HTERT RPE-1 (cell line): ENCODE measurements around the gene EIF3A.
"Not testable (repeated sequence)": the region's sequence is repeated elsewhere in the genome, so short reads cannot be mapped to it uniquely, and the experiment has no call there.

ENCODE experiments used
- in situ Hi-C: fragments of 300-500 bp; cut with MboI; formaldehyde crosslinking; loops from 4 replicates; pipeline ENCODE4 v1.14.3; 2020; ENCODE audit warnings: low sequenced_read_pairs

Gene EIF3A

DNA sequence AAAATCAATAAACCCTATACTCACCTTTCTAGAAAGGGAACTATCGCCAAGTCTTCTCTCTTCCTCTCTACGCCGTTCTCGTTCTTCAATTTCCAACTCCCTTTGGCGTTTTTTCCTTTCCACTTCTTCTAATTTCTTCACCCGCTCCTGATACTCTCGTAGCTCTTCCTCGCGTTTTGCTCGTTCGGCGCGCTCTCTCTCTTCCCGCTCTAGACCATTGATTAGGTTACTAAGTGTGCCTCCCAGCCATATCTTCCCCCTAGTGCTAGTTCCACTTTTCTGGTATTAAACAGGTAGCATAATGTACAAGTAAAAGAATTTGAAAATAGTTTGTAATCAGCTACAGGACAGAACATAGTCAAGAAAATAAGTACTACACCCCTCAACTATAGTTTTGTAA lies 30.8 kb downstream of the EIF3A start:
- in situ Hi-C loops: no loop called here

DNA sequence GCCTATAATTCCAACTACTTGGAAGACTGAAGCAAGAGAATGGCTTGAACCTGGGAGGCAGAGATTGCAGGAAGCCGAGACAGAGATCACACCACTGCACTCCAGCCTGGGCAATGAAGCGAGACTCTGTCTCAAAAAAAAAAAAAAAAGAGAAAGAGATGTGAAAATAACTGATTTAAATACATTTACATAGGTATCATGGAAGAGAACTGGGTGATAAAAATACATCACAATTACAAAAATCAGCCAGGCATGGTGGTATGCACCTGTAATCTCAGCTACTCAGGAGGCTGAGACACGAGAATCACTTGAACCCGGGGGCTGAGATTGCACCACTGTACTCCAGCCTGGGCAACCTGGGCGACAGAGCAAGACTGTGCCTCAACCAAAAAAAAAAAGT lies 31.3 kb downstream of the EIF3A start:
- in situ Hi-C loops: no loop called here

DNA sequence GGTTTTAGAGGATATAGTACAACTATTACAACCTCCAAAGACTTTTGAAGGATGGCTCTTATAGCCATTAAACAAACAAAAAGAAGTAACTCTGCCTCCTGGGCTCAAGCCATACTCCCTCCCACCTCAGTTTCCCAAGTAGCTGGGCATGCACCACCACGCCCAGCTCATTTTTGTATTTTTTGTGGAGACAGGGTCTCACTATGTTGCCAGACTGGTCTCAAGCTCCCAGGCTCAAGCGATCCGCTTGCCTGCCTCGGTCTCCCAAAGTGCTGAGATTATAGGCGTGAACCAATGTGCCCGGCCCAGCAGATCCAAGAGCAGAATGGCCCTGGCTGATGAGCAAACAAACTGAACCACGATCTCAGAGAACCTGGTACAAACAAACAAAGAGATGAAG lies 35.1 kb downstream of the EIF3A start:
- in situ Hi-C loops: no loop called here

DNA sequence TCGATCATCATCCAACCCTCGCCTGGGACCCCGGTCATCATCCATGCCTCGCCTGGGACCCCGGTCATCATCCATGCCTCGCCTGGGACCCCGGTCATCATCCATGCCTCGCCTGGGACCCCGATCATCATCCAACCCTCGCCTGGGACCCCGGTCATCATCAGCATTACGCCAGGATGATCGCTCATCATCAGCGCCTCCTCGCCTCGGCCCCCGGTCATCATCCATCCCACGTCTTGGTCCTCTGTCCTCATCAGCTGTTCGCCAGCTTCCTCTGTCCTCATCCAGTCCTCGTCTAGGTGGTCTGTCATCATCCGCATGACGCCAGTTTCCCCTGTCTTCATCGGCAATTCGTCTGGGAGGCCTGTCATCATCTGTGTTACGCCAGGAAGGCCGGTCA lies 38.4 kb downstream of the EIF3A start:
- in situ Hi-C loops: no loop called here

DNA sequence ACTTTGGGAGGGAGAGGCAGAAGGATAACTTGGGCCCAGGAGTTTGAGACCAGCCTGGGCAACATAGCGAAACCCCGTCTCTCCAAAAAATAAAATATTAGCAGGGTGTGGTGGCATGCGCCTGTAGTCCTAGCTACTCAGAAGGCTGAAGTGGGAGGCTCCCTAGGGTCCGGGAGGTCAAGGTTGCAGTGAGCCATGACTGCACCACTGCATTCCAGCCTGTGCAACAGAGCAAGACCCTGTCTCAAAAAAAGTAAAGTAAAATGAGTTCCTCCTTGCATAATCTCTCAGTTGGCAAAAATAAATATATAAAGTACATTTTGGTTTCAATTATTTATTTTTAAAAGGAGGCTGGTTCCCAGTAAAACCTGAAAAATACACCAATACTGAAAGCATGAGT lies 39.3 kb downstream of the EIF3A start:
- in situ Hi-C loops: no loop called here

DNA sequence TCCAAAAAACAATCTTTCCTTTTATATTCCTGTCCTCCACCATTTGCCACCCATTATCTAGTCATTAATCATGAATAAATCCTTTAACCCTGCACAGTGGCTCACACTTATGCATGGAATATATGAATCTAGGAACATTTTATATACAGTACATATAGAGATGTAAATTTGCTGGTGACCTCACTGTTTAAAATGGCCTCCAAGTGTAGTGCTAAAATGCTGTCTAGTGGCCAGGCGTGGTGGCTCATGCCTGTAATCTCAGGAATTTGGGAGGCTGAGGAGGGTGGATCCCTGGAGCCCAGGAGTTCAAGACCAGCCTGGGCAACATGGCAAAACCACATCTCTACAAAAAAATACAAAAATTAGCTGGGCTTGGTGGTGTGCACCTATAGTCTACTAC lies 41.5 kb downstream of the EIF3A start:
- in situ Hi-C loops: no loop called here

DNA sequence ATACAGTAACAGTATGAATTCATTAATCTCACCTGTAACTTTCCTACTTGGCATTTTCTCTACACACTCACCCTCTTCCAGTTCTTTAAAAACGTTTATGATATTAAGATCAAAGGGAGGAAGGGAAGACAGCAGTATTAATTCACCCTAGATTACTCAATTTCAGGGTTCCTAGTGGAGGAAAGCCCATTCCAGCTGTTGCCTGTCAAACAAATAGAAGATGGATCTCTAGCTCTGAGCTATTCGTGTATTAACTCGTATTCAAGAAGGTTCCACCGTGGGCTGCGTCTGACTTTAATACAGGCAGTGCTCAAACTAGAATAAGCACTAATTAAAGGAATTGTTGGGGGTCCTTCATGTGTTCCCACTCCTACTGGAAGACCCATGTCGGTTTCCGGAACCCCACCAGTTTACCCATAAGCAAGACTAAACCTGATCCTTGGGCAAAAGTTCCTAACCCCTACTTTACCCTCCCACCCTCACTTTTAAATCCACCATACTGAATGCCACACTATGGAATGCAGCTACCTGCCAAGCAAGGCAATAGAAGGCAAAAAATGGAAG lies 49.0 kb downstream of the EIF3A start:
- in situ Hi-C loops: no loop called here

DNA sequence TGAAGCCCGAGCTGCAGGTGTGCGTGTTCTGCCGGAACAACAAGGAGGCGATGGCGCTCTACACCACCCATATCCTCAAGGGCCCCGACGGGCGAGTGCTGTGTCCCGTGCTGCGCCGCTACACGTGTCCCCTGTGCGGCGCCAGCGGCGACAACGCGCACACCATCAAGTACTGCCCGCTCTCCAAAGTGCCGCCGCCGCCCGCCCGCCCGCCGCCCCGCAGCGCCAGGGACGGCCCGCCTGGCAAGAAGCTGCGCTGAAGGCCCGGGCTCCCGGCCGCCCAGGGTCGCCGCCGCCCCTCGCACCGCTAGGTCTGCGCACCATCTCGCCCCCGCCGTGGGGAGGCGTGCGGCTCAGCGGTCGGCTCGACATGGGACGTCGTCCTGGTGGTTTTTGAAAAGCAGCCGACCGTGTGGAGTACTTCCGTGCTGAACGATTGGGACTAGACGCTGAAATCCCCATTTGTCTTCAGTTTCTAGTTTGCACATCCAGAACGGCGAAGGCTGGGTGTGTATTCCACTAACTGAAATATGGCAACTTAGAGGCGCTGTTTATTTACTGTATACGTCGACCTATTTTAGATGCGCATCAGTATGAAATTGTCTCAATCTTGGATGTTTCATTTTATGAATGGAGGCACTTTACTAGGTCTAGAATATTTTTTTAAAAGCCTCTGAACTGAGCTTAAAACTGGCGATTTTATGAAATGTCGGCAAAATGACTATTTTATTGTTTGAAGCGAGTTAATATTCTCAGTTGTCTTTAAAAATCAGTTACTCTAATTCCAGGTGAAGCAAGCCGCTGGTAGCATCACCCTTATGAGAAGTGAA lies 50.0 kb downstream of the EIF3A start:
- in situ Hi-C loops: no loop called here

DNA sequence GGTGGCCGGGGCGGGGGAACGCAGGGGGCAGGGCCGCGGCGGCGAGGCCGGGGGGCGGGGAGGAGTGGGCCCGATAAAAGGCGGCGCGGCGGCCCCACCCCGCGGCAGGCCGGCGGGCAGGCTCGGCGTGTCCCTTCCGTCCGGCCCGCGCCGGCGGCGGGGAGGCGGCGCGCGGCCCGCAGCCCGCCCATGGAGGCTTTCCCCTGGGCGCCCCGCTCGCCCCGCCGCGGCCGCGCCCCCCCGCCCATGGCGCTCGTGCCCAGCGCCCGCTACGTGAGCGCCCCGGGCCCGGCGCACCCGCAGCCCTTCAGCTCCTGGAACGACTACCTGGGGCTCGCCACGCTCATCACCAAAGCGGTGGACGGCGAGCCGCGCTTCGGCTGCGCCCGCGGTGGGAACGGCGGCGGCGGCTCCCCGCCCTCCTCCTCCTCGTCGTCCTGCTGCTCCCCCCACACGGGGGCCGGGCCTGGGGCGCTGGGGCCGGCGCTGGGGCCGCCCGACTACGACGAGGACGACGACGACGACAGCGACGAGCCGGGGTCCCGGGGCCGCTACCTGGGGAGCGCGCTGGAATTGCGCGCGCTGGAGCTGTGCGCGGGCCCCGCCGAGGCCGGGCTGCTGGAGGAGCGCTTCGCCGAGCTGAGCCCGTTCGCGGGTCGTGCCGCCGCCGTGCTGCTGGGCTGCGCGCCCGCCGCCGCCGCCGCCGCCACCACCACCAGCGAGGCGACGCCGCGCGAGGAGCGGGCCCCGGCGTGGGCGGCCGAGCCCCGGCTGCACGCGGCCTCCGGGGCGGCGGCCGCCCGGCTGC lies 50.8 kb downstream of the EIF3A start, which contains the start of gene NANOS1:
Gene NANOS1 (plus strand): TSS at position 102 of the 808 bp plus-strand sequence. CDS start 88 bp downstream, at position 190.
- in situ Hi-C loops: no loop called here

DNA sequence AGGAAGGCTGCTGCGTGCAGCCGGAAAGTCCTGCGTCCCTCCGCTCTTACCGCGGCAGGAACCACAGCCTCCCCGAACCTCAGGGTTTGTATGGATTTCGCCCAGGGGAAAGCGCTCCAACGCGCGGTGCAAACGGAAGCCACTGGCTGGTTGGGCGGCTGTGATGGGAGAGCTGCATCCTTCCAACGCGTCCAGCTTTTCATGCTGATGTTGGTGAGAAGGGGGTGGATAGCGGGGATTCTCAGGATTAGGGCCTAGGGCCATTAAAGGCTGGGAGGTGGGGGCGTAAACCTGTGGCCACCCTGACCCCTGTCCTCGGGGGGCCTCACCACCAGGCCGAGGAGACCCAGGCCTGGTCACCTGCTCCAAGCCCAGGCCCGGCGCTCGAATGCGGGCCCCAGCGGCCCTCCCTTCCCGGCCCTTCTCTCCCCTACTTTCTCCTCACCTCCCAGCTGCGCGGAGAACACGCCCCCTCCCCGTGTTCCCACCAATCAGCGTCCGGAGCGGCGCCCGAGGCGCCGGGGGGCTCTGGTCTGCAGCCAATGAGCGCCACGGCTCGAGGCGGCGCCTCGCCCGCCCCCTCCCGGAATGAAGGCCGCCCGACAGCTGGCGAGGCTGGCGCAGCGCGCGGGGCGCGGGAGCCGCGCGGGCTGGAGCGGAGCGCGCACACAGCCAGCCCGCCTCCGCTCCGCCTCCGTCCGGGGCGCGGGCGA lies 51.6 kb downstream of the EIF3A start:
- in situ Hi-C loops: no loop called here

DNA sequence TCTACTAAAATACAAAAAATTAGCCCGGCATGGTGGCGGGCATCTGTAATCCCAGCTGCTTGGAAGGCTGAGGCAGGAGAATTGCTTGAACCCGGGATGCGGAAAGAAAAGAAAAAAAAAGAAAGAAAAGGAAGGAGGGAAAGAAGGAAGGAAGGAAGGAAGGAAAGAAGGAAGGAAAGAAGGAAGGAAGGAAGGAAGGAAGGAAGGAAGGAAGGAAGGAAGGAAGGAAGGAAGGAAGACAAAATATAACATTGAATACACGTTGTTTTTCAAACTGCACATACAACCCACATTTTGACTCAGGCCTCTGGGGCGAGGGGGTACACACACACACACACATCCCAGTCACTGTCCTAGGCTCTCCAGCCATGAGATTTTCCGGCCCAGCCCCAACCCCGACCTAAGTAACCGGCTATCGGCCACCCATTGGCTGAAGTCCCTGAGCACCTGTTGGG lies 52.1 kb downstream of the EIF3A start:
- in situ Hi-C loops: not testable (repeated sequence)

DNA sequence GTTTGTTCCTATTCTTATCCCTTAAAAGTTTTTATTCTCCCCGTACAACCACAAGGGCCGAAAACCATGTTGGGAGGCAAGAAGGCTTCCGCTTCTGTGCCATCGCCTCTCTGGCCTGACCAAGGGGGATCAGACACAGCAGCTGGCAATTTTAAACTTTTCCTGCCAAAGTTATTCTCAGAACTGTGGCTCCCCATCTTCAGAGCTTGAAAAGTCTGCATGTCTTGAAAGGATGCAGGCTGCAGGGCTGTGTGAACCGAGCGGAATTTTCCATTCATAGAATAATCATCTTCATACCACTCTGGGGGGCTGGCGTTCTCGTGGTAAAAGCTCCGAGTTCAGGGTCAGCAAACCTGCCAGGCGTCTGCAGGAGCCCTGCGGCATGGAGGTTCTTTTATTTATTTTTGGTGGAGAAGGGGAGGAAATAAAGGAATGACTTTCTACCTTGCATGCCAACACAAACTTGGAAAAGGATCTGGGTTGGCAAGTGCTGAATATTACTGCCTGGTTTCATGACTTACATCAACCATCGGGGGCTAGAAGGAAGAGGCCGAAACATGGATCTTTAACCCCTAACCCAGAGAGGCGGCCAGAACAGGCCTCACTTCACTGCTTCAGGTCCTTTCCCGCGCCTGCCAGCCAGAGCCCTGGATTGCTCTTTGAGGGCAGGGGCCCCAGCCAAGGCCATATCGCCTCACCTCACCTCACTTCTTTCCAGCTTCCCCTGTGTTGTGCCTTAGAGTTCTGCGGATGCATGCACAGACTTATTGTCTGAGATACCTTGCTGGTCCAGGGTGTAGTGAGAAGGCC lies 54.1 kb downstream of the EIF3A start:
- in situ Hi-C loops: no loop called here

DNA sequence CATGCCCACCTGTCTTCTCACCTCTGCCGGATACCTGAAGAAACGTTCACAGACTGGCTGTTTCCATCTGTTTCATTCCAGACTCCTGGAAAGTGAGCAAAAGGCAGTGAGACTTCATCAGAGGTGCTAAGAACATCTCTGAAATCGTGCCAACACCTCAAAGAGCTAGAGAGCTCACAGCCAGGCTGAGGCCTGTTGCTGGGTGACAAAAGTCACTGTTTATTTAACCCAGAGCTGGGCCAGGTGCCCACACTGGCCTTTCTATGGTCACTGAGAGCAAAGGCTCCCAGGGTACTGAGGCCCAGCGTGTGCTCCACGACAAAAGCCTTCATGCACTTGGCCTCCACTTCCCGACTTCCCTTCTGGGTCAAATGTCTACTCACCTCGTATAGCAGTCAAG lies 54.8 kb downstream of the EIF3A start:
- in situ Hi-C loops: no loop called here

DNA sequence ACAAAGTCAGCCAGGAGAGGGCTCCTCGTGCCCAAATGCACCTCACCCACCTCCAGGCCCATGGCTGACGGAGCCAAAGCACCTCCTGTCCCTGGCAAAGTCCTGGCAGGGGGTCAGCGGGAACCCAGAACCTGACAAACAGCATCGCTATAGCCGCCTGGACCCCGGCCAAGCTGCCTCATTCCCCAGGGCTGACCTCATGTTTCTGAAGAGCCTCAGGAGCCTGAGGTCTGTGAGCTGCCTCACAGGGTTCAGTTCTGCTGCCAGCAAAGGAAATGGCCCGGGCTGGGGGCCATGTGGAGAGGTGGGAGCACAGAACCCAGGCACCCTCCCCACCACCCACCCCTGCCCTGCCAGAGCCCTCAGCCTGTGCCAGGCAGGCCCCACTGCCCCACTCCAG lies 55.3 kb downstream of the EIF3A start:
- in situ Hi-C loops: no loop called here

DNA sequence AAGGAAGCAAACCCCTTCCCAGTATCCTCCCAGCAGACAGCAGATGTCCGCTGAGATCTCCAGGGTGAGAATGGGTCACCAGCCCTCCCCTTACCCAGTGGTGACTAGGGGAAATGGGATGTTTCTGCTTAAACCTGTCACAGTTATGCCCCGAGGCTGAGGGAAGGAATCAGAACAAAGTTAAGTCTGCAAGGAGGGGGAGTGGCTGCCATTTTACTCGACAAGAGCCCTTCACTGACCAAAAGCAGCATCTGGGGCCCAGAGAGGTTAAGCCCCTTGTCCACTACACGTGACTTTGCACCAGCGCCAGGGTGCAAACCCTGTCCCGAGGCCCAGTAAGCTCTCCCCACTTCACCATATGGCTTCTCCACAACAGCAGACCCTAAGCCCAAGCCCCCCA lies 55.7 kb downstream of the EIF3A start:
- in situ Hi-C loops: no loop called here

DNA sequence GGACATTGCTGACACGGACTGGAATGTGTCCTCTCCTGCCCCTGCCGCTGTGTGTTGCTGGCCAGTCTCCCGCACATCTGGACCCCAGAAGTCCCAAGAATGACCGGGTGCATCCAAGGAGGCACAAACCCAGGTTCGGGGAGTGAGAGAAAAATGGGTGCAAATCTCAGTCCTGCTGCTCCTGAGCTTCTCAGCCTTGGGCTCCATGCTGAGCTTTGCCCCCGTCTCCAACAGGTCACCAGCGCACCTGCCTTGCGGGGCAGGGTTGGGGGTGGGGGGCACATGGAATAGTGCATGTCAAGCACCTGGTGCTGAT lies 57.1 kb downstream of the EIF3A start:
- in situ Hi-C loops: no loop called here

DNA sequence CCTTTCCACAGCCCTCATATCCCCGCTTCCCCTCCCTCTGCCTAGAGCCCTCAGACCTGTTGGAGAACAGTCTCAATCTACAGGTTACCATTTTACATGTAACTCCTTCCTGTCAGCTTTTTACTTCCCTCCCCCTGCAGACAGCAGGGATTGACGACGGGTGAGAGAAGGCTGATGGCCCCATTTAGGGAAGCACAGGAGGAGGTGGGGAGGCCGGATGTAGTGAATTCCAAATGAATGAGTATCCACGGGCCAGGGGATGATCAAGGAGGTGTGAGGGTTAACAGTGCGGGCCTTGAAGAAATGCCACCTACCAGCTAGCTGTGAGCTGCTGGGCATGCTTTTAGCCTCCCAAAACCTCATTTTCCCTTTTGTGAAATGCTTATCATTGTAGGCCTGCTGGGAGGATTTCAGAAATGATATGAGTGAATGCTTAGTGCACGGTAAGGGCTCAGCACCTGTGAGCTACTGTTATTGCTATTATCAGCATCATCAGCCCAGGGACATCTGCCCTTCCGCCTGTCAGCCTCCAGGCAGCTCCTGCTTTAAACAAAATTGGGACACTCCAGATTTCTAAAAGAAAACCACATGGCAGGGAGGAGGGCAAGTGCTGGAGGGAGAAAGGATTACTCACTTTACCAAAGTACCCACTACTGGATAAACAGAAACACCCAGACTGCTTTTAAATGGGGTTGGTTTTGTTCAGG lies 57.6 kb downstream of the EIF3A start:
- in situ Hi-C loops: no loop called here

DNA sequence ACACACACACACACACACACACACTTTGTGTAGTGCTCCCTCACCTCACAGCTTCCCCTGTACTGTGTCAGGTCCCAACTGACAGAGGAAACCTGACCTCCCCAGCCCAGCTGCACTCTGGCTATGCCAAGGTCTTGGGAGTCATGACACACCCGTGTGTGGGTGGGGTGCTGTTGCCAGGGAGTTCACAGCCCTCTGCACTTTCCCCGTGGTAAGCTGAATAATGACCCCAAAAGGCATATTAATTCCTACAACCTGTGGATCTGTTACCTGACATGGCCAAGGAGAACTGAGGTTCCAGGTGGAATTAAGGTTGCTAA lies 60.0 kb downstream of the EIF3A start:
- in situ Hi-C loops: no loop called here

DNA sequence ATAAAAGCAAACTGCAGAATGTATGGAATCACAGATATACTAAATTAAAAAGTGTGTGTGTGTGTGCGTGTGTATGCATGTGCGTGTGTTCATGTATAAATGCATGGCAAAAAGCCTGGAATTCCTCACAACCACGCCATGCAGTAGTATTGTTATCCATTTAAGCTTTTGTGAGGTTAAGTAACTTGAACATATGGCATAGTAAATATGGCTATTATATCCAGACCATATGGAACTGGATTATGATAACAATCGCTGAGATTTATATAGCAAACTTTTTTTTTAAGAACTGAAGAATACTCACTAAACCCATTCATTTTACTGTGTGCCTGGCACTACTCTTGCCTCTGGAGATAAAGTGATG lies 73.4 kb downstream of the EIF3A start:
- in situ Hi-C loops: no loop called here
